Left ventricle myocardium inferior (tissue), 1 donor: ENCODE data around the gene RCCD1. TPM values are rescaled to one million over a fixed set of nuclear protein-coding genes. Genes with fewer than 3 reads are reported as not detected.
"Not testable (repeated sequence)": the region's sequence is repeated elsewhere in the genome, so short reads cannot be mapped to it uniquely, and the experiment has no call there.

Experiments used
- DNase-seq: peaks from one replicate; pipeline ENCODE4 v3.0.0-alpha.2; 2020
- H3K27ac ChIP-seq: fragments of 200-600 bp; replicated peaks from 2 replicates; pipeline ENCODE4 v1.8.0; 2021
- H3K27me3 ChIP-seq: fragments of 200-600 bp; 2 replicates; pipeline ENCODE4 v1.8.0; 2021; ENCODE audit warnings: low read depth
- H3K36me3 ChIP-seq: fragments of 200-600 bp; 2 replicates; pipeline ENCODE4 v1.8.0; 2021
- H3K4me1 ChIP-seq: fragments of 200-600 bp; 2 replicates; pipeline ENCODE4 v1.8.0; 2021
- H3K4me3 ChIP-seq: fragments of 200-600 bp; 2 replicates; pipeline ENCODE4 v1.8.0; 2021; ENCODE audit warnings: mild to moderate bottlenecking, moderate library complexity
- H3K9me3 ChIP-seq: fragments of 200-600 bp; replicated peaks from 2 replicates; pipeline ENCODE4 v1.8.0; 2021
- CTCF ChIP-seq: fragments of 200-600 bp; IDR thresholded peaks from 2 replicates; pipeline ENCODE4 v1.8.0; 2021; ENCODE audit warnings: antibody characterized with exemption, mild to moderate bottlenecking, borderline replicate concordance
- intact Hi-C: fragments of 100-400 bp; cut with micrococcal nuclease; formaldehyde crosslinking; loops from one replicate; pipeline ENCODE4 v1.11.0; 2022
- total RNA-seq: library from RNA; stranded (reverse); fragmentation: NEBNext Ultra II Directional; extraction: Animal tissue kit (Norgen Biotek cat#: 25700); gene quantifications from one replicate; pipeline ENCODE4 v1.2.1, GENCODE V29; 2021
- donor health status: DM: no; HTN: yes; CAD: no; lungs with severe emphysema.

RCCD1 gene
- total RNA-seq, 1 donor from 2014 or later = 10.9 TPM

GRCh38 chr15:90921887-90922286 is 32.8 kb upstream of the RCCD1 start:
- intact Hi-C loops = no loop called here
- H3K27ac ChIP-seq = no peak overlapping the region
- peaks cover 50% of the 10 kb centered on the region for H3K36me3 ChIP-seq
- H3K9me3 ChIP-seq = no peaks in the 10 kb centered on the region
- DNase-seq = no peak
- peaks cover 37% of the 10 kb centered on the region for H3K4me1 ChIP-seq
- H3K4me3 ChIP-seq = no peak overlapping the region
- H3K27me3 ChIP-seq = no peaks in the 10 kb centered on the region
- no peak for TF ChIP-seq CTCF

GRCh38 chr15:90922712-90923322 is 31.9 kb upstream of the RCCD1 start:
- H3K27ac ChIP-seq = peak overlapping the region; percentile 12
- H3K4me1 ChIP-seq = peaks cover 27% of the 10 kb centered on the region
- H3K27me3 ChIP-seq, H3K9me3 ChIP-seq, DNase-seq, intact Hi-C loops, H3K4me3 ChIP-seq: not testable (repeated sequence)
- peaks cover 41% of the 10 kb centered on the region for H3K36me3 ChIP-seq

- H3K9me3 ChIP-seq = no peaks in the 10 kb centered on the region
- no peak for DNase-seq
- no peak overlapping the region for H3K27ac ChIP-seq
- intact Hi-C loops = no loop called here
- TF ChIP-seq CTCF = no peak
- H3K4me3 ChIP-seq = no peak overlapping the region
- peaks cover 25% of the 10 kb centered on the region for H3K36me3 ChIP-seq
- no peaks in the 10 kb centered on the region for H3K27me3 ChIP-seq
- peaks cover 19% of the 10 kb centered on the region for H3K4me1 ChIP-seq
These were observed 30.3 kb upstream of the RCCD1 start for GRCh38 chr15:90924375-90924774.

- H3K27ac ChIP-seq, intact Hi-C loops, H3K4me3 ChIP-seq, H3K36me3 ChIP-seq, DNase-seq, H3K27me3 ChIP-seq, H3K9me3 ChIP-seq: not testable (repeated sequence)
- peaks cover 24% of the 10 kb centered on the region for H3K4me1 ChIP-seq
These were observed 27.9 kb upstream of the RCCD1 start for GRCh38 chr15:90926766-90927165.

- H3K4me1 ChIP-seq = peaks cover 36% of the 10 kb centered on the region
- DNase-seq, H3K36me3 ChIP-seq, intact Hi-C loops, H3K4me3 ChIP-seq, H3K27ac ChIP-seq, H3K9me3 ChIP-seq, H3K27me3 ChIP-seq: not testable (repeated sequence)
These were observed 26.6 kb upstream of the RCCD1 start for GRCh38 chr15:90928106-90928505.

- intact Hi-C loops = no loop called here
- TF ChIP-seq CTCF = no peak
- H3K9me3 ChIP-seq = no peaks in the 10 kb centered on the region
- H3K4me1 ChIP-seq = peaks cover 45% of the 10 kb centered on the region
- DNase-seq = no peak
- H3K36me3 ChIP-seq = no peaks in the 10 kb centered on the region
- H3K27ac ChIP-seq = peak overlapping the region; percentile 95
- H3K4me3 ChIP-seq = peak overlapping the region; percentile 79
- H3K27me3 ChIP-seq = no peaks in the 10 kb centered on the region
These were observed 25.3 kb upstream of the RCCD1 start for GRCh38 chr15:90929246-90930019.

- Histone ChIP-seq H3K36me3 (no peaks in the 10 kb centered on the region), H3K27ac (peak overlapping the region; percentile 95), H3K9me3 (no peaks in the 10 kb centered on the region), H3K4me1 (peaks cover 60% of the 10 kb centered on the region), H3K4me3 (peak overlapping the region; percentile 79), H3K27me3 (no peaks in the 10 kb centered on the region)
- intact Hi-C loops = no loop called here
- DNase-seq = no peak
- no peak for TF ChIP-seq CTCF
These were observed 23.7 kb upstream of the RCCD1 start for GRCh38 chr15:90930861-90931574.
